Activated CD8-positive, alpha-beta memory T cell treated with anti-CD3 and anti-CD28 coated beads for 1 hour (primary cell): ENCODE measurements around the gene TTC28.

Experiments used
- DNase-seq, 2 donors: peaks; one replicate each; pipeline ENCODE4 v3.0.0-alpha.2; 2020; ENCODE audit warnings: low read depth in 1 of 2; ENCODE audit errors: extremely low read depth in 1 of 2

TTC28 gene

GRCh38 chr22:27984723-27985122, 694.9 kb downstream of the TTC28 start:
- no peak for DNase-seq

- no peak for DNase-seq
Measured at GRCh38 chr22:27984001-27984695, 695.5 kb downstream of the TTC28 start.

- no peak for DNase-seq
Measured at GRCh38 chr22:27983361-27983791, 696.3 kb downstream of the TTC28 start.

- DNase-seq: no peak
Measured at GRCh38 chr22:27982630-27983180, 696.9 kb downstream of the TTC28 start.

- no peak for DNase-seq
Measured at GRCh38 chr22:27982106-27982505, 697.5 kb downstream of the TTC28 start.

- no peak for DNase-seq
Measured at GRCh38 chr22:27980424-27981148, 699.1 kb downstream of the TTC28 start.

- DNase-seq: no peak
Measured at GRCh38 chr22:27978802-27979201, 700.8 kb downstream of the TTC28 start.

- no peak for DNase-seq
Measured at GRCh38 chr22:27978317-27978716, 701.3 kb downstream of the TTC28 start.

- no peak for DNase-seq
Measured at GRCh38 chr22:27976586-27976985, 703.1 kb downstream of the TTC28 start.

GRCh38 chr22:27975381-27976013, 704.1 kb downstream of the TTC28 start:
- no peak for DNase-seq

- no peak for DNase-seq
Measured at GRCh38 chr22:27973846-27974245, 705.8 kb downstream of the TTC28 start.

- DNase-seq: no peak
Measured at GRCh38 chr22:27972732-27973698, 706.6 kb downstream of the TTC28 start.

GRCh38 chr22:27971926-27972325, 707.7 kb downstream of the TTC28 start:
- DNase-seq: no peak

- no peak for DNase-seq
Measured at GRCh38 chr22:27970596-27971220, 708.9 kb downstream of the TTC28 start.

- DNase-seq: no peak
Measured at GRCh38 chr22:27966168-27967064, 713.2 kb downstream of the TTC28 start.

GRCh38 chr22:27962268-27963044, 717.2 kb downstream of the TTC28 start:
- no peak for DNase-seq

GRCh38 chr22:27961680-27962079, 718.0 kb downstream of the TTC28 start:
- DNase-seq: no peak

GRCh38 chr22:27961182-27961581, 718.5 kb downstream of the TTC28 start:
- DNase-seq: no peak
